HCT116 (cell line): ENCODE results near the gene SH3TC2.

Source experiments
- EGR1 ChIP-seq: IDR thresholded peaks from 2 replicates; pipeline ENCODE4 v1.6.1; 2012; ENCODE audit warnings: low read depth
- EZH2 ChIP-seq: fragments of 200-600 bp; sonication (generic); IDR thresholded peaks from 2 replicates; pipeline ENCODE4 v1.6.1; 2017; ENCODE audit warnings: antibody characterized with exemption, mixed run types
- EZH2phosphoT487 ChIP-seq: fragments of 200-600 bp; IDR thresholded peaks from 2 replicates; pipeline ENCODE4 v1.6.1; 2018; ENCODE audit warnings: antibody characterized with exemption, borderline replicate concordance
- MAX ChIP-seq: IDR thresholded peaks from 2 replicates; pipeline ENCODE4 v1.6.1; 2012
- POLR2A ChIP-seq: IDR thresholded peaks from 2 replicates; pipeline ENCODE4 v1.7.0; 2011; ENCODE audit warnings: borderline replicate concordance; ENCODE audit not compliant: insufficient read depth, insufficient read length; ENCODE audit errors: extremely low read depth
- POLR2AphosphoS5 ChIP-seq: IDR thresholded peaks from 2 replicates; pipeline ENCODE4 v1.6.1; 2011; ENCODE audit warnings: mild to moderate bottlenecking, low read depth, low read length, moderate library complexity
- SRF ChIP-seq: IDR thresholded peaks from 2 replicates; pipeline ENCODE4 v1.6.1; 2012; ENCODE audit warnings: low read depth
- TCF7L2 ChIP-seq: IDR thresholded peaks from 2 replicates; pipeline ENCODE4 v1.7.0; 2011; ENCODE audit warnings: borderline replicate concordance, inconsistent platforms; ENCODE audit not compliant: insufficient read depth, insufficient read length; ENCODE audit errors: extremely low read depth
- ZBTB33 ChIP-seq: IDR thresholded peaks from 2 replicates; pipeline ENCODE4 v1.6.1; 2011; ENCODE audit warnings: mild to moderate bottlenecking, low read length, moderate library complexity; ENCODE audit not compliant: insufficient replicate concordance; ENCODE audit errors: extremely low read depth
- ZNF274 ChIP-seq: fragments of 200-500 bp; sonication (Bioruptor generic); IDR thresholded peaks from 2 replicates; pipeline ENCODE4 v1.6.1; 2014; ENCODE audit warnings: mild to moderate bottlenecking, low read depth, low read length, inconsistent platforms
- TF ChIP-seq, protein P1 (sequence below), 3 experiments: fragments of 200-600 bp in 1 of 3; sonication (generic) in 1 of 3; IDR thresholded peaks in 2 of 3; conservative IDR thresholded peaks in 1 of 3; 2 replicates each; pipeline ENCODE4 v1.5.1; 2012 to 2017; ENCODE audit warnings: low read depth in 2 of 3, low read length in 2 of 3, antibody characterized with exemption in 1 of 3, borderline replicate concordance in 1 of 3, control low read depth in 1 of 3, mild to moderate bottlenecking in 1 of 3, mixed read lengths in 1 of 3, mixed run types in 1 of 3, moderate library complexity in 1 of 3; ENCODE audit not compliant: insufficient read depth in 1 of 3

GRCh38 chr5:149018909-149019443, 43.9 kb downstream of the SH3TC2 start:
- TF ChIP-seq POLR2A (no peak), EZH2phosphoT487 (no peak), TCF7L2 (no peak), EZH2 (no peak), ZNF274 (no peak), MAX (no peak), SRF (no peak), ZBTB33 (no peak), POLR2AphosphoS5 (no peak), EGR1 (no peak)
- TF ChIP-seq, protein P1, sequence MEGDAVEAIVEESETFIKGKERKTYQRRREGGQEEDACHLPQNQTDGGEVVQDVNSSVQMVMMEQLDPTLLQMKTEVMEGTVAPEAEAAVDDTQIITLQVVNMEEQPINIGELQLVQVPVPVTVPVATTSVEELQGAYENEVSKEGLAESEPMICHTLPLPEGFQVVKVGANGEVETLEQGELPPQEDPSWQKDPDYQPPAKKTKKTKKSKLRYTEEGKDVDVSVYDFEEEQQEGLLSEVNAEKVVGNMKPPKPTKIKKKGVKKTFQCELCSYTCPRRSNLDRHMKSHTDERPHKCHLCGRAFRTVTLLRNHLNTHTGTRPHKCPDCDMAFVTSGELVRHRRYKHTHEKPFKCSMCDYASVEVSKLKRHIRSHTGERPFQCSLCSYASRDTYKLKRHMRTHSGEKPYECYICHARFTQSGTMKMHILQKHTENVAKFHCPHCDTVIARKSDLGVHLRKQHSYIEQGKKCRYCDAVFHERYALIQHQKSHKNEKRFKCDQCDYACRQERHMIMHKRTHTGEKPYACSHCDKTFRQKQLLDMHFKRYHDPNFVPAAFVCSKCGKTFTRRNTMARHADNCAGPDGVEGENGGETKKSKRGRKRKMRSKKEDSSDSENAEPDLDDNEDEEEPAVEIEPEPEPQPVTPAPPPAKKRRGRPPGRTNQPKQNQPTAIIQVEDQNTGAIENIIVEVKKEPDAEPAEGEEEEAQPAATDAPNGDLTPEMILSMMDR (IDR thresholded peaks at IDR 0.05 in 2 of 3, conservative IDR thresholded peaks at IDR 0.05 in 1 of 3; ENCODE audit: borderline replicate concordance in 1 of 3, insufficient read depth in 1 of 3, low read depth in 2 of 3, low read length in 2 of 3) = no peak
